22Rv1 (cell line): ENCODE results near the gene PAFAH1B2.

ENCODE experiments used
- CTCF ChIP-seq: fragments of 450-650 bp; IDR thresholded peaks from 2 replicates; pipeline ENCODE4 v1.5.1; 2017; ENCODE audit warnings: mild to moderate bottlenecking
- ZFX ChIP-seq: fragments of 450-650 bp; IDR thresholded peaks from 2 replicates; pipeline ENCODE4 v1.6.1; 2017; ENCODE audit warnings: antibody characterized with exemption, borderline replicate concordance

DNA sequence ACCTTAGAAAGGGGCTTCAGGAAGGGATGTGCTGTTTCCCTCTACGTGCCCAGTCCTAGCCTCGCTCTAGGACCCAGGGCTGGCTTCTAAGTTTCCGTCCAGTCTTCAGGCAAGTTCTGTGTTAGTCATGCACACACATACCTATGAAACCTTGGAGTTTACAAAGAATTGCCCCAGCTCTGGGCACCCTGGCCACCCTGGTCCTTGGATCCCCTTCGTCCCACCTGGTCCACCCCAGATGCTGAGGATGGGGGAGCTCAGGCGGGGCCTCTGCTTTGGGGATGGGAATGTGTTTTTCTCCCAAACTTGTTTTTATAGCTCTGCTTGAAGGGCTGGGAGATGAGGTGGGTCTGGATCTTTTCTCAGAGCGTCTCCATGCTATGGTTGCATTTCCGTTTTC lies 52.9 kb downstream of the PAFAH1B2 start:
- TF ChIP-seq CTCF = no peak
- no peak for TF ChIP-seq ZFX
